Lower leg skin (tissue), 3 donors: ENCODE results near the gene VPS37B.

ENCODE experiments used
- CTCF ChIP-seq, 3 donors: fragments of 450-650 bp; IDR thresholded peaks; one replicate each; pipeline ENCODE4 v1.5.1; 2016; ENCODE audit warnings: antibody characterized with exemption in 3 of 3, mild to moderate bottlenecking in 3 of 3, moderate library complexity in 2 of 3
- POLR2A ChIP-seq, 2 donors: fragments of 450-650 bp; IDR thresholded peaks; one replicate each; pipeline ENCODE4 v1.6.1; 2016 to 2017; ENCODE audit warnings: antibody characterized with exemption in 2 of 2, mild to moderate bottlenecking in 1 of 2, moderate library complexity in 1 of 2

GRCh38 chr12:122878780-122879612 lies 16.9 kb downstream of the VPS37B start:
- TF ChIP-seq CTCF (IDR thresholded peaks at IDR 0.05) = no peak
- TF ChIP-seq POLR2A (IDR thresholded peaks at IDR 0.05) = no peak
